Body of pancreas (tissue), 4 donors: ENCODE results near the gene COPZ1. TPM values are rescaled to one million over a fixed set of nuclear protein-coding genes. Genes with fewer than 3 reads are reported as not detected.
A peak's percentile ranks its signal among the peaks of the same experiment; 100 is the strongest.

Experiments
- ATAC-seq: fragments of 150-250 bp; one replicate; pipeline ENCODE4 v1.9.1; 2016
- DNase-seq, 4 donors: peaks; one replicate each; pipeline ENCODE4 v3.0.0-alpha.2; 2019
- H3K27ac ChIP-seq, 4 donors: fragments of 200-600 bp; sonication (generic); 1 replicate in 3 of 4; 2 replicates in 1 of 4; pipeline versions ENCODE4 v1.5.1 to v1.6.1; 2016 to 2019; ENCODE audit warnings: mild to moderate bottlenecking in 1 of 4, mixed read lengths in 1 of 4, moderate library complexity in 1 of 4
- H3K27me3 ChIP-seq, 2 donors: fragments of 200-600 bp; sonication (generic); one replicate each; pipeline ENCODE4 v1.6.0; 2016; ENCODE audit warnings: mild to moderate bottlenecking in 1 of 2
- H3K36me3 ChIP-seq, 2 donors: fragments of 200-600 bp; sonication (generic); replicated peaks in 1 of 2; 2 replicates each; pipeline ENCODE4 v1.5.1; 2016; ENCODE audit warnings: low read depth in 2 of 2; ENCODE audit not compliant: insufficient read depth in 1 of 2
- H3K4me1 ChIP-seq: fragments of 200-600 bp; sonication (generic); one replicate; pipeline ENCODE4 v1.6.0; 2016
- H3K4me3 ChIP-seq, 2 donors: fragments of 200-600 bp; sonication (generic); 1 replicate in 1 of 2; 2 replicates in 1 of 2; pipeline ENCODE4 v1.5.1; 2016 to 2019
- H3K9me3 ChIP-seq, 3 donors: fragments of 200-600 bp; sonication (generic); 1 replicate in 2 of 3; 2 replicates in 1 of 3; pipeline ENCODE4 v1.5.1; 2016
- POLR2A ChIP-seq, 3 donors: fragments of 450-650 bp; IDR thresholded peaks; one replicate each; pipeline ENCODE4 v1.6.1; 2016; ENCODE audit warnings: antibody characterized with exemption in 3 of 3, mild to moderate bottlenecking in 2 of 3
- WGBS, 2 donors: methylation state at CpG; one replicate each; pipeline ENCODE4 v1.1.5; 2017; 5-methylcytosine and 5-hydroxymethylcytosine counted together
- intact Hi-C: fragments of 100-400 bp; cut with DNase I; formaldehyde crosslinking; loops from one replicate; pipeline ENCODE4 v1.15.1; 2023
- total RNA-seq, 2 donors: library from RNA; depleted of rRNA; stranded (reverse); fragments of >200 nt; gene quantifications; one replicate each; pipeline ENCODE4 v1.1.0, GENCODE V29; 2016
- TF ChIP-seq, protein P1 (sequence below), 7 experiments: fragments of 450-650 bp in 4 of 7; fragments of 200-600 bp in 3 of 7; sonication (generic) in 3 of 7; IDR thresholded peaks; one replicate each; pipeline ENCODE4 v1.5.1; 2016 to 2019; ENCODE audit warnings: antibody characterized with exemption in 7 of 7

COPZ1 gene
- total RNA-seq, 2 donors from 2014 or later: 34.3 to 71.3 TPM

DNA sequence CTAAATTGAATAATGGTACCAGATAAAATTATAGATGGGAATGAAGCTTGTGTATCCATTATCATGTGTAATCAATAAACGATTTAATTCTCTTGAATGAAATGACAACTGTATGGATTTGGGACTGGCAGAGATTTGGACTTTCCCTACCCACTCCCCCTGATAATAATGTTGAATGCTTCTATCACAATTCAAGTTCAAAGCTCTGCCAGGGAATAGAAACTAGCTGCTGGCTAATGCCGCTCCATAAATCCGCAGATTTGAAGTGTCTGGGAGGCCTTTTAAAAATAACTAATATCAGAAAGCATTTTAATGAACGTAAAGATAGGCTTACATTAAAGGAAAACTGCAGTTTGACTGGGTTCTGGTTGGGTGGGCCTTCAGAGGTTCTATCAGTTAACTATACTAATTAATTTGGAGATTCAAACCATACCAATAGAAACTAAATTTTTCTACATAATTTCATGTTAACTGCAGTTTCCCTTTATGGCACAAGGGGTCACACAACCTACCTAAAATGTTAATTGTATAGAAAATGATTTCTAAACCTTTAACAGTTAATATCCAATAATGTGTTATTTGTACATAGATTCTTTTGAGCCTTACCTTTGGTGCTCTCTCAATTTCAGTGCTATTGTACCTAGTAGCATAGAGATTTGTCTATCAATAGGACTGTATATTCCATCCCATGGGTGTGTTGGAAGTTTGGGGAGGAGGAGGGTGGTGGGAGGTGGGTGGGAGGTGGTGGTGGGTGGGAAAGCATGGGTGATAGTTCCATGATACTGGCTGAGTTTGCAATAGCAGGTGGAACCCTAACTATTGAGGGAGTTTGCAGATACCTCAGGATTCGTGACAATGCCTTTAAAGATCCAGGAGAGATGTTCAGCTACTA is 39.5 kb upstream of the COPZ1 start:
- DNase-seq (no peak), ATAC-seq (no peak)
- Histone ChIP-seq H3K36me3 (peaks cover 13 to 31% of the 10 kb centered on the region in 2 donors), H3K9me3 (no peaks in the 10 kb centered on the region), H3K27me3 (no peaks in the 10 kb centered on the region), H3K27ac (no peak overlapping the region), H3K4me3 (no peak overlapping the region), H3K4me1 (peaks cover 49% of the 10 kb centered on the region)
- TF ChIP-seq, protein P1, sequence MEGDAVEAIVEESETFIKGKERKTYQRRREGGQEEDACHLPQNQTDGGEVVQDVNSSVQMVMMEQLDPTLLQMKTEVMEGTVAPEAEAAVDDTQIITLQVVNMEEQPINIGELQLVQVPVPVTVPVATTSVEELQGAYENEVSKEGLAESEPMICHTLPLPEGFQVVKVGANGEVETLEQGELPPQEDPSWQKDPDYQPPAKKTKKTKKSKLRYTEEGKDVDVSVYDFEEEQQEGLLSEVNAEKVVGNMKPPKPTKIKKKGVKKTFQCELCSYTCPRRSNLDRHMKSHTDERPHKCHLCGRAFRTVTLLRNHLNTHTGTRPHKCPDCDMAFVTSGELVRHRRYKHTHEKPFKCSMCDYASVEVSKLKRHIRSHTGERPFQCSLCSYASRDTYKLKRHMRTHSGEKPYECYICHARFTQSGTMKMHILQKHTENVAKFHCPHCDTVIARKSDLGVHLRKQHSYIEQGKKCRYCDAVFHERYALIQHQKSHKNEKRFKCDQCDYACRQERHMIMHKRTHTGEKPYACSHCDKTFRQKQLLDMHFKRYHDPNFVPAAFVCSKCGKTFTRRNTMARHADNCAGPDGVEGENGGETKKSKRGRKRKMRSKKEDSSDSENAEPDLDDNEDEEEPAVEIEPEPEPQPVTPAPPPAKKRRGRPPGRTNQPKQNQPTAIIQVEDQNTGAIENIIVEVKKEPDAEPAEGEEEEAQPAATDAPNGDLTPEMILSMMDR (IDR thresholded peaks at IDR 0.05): peak in 1 of 7 experiments; percentile 30
- TF ChIP-seq POLR2A (IDR thresholded peaks at IDR 0.05): no peak
- 33 to 37% methylated on average over 5 of the region's 5 CpGs for WGBS, 2 donors
- intact Hi-C loops: no loop called here

DNA sequence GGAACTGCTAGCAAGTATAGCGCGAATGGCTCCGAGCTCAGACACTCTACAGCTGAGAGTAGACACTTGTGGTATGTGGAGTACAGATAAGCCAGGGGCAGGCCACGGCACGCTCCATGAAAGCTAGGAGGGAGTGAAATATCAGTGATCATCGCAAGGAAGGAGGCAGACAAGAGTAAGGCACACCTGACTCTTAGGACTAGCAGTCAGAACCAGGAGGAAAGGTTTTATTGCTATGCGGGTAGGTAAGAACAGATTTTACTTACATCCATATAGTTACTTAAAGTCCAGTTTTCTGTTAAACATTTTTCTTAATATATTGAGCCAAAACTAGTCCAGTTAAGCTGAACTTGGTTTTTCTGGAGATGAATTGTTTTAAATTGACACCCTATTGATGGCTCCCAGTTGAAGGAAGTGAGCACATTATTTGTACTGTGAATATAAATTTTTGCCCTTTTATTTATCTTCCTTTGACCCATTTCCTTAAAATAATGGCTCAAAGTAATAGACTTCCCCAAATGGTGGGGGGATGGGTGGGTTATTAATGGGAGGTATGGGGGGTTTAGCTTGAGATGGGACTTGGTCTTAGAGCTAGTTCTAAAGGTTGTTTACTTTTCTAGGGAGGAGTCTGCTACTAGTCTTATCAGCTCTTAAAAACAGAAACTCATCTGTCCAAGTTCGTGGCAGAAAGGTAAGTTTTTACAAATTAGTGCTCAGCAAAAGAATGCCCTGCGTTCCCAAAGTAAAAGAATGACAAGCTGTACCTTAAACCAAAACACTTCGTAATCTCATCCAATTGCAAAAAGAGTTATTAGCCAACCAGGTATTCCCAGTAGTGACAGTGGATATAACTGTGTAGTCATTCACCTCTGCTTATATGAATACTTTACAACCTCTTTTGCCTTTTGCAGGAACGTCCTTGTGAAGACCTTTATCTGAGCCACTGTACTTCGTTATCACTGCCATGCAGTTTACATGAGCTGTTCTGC is 38.6 kb upstream of the COPZ1 start:
- TF ChIP-seq, protein P1 (IDR thresholded peaks at IDR 0.05): no peak
- TF ChIP-seq POLR2A (IDR thresholded peaks at IDR 0.05): no peak
- DNase-seq: no peak
- H3K36me3 ChIP-seq: peaks cover 13 to 31% of the 10 kb centered on the region in 2 donors
- H3K27me3 ChIP-seq: no peaks in the 10 kb centered on the region
- peak overlapping the region in 1 of 4 donors; percentile 1 for H3K27ac ChIP-seq
- peaks cover 49% of the 10 kb centered on the region for H3K4me1 ChIP-seq
- no peaks in the 10 kb centered on the region for H3K9me3 ChIP-seq
- WGBS, 2 donors: 35 to 47% methylated on average over 12 of the region's 12 CpGs
- no peak overlapping the region for H3K4me3 ChIP-seq
- ATAC-seq: no peak
- intact Hi-C loops: no loop called here

DNA sequence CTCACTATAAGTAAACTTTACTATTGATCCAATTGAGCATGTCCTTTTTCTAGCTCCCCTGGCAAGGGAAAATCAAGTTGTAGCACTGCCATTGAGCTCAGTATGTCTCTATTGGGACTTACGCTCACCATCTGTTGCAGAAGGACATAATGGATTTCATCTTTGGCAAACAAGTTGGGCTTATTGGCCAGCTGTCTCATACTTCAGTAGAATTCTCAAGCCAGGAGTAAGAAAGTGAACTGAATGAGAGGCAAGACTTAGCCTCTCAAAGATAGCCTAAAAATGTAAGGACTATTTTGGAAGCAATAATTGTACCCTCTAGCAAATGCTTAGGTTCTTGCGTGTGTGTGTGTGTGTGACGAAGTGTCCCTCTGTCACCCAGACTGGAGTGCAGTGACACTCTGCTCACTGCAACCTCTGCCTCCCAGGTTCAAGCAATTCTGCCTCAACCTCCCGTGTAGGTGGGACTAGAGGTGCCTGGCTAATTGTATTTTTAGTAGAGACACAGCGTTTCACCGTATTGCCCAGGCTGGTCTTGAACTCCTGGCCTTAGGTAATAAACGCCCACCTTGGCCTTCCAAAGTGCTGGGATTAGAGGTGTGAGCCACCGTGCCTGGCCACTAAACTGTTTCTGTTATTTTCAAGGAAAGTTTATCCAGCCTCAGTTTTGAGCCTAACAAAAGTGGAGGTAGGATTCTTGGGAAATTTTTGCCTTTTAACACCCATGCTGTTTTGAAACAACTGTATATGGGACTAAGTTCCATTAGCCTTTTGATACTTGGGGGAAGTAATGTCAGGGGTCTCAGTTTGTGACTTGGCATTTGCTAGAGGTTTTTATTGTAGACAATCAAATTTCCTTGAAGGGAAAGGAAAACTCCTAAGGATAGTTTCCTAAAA is 37.4 kb upstream of the COPZ1 start:
- H3K4me3 ChIP-seq: no peak overlapping the region
- H3K9me3 ChIP-seq: no peaks in the 10 kb centered on the region
- peaks cover 45% of the 10 kb centered on the region for H3K4me1 ChIP-seq
- TF ChIP-seq, protein P1 (IDR thresholded peaks at IDR 0.05): no peak
- peak in 2 of 3 donors; percentile 13 to 14 for TF ChIP-seq POLR2A (IDR thresholded peaks at IDR 0.05)
- intact Hi-C loops: no loop called here
- no peaks in the 10 kb centered on the region for H3K27me3 ChIP-seq
- ATAC-seq (no peak), DNase-seq (no peak)
- H3K27ac ChIP-seq: no peak overlapping the region
- H3K36me3 ChIP-seq: peaks cover 13 to 29% of the 10 kb centered on the region in 2 donors
- 64 to 73% methylated on average over 8 of the region's 8 CpGs for WGBS, 2 donors
